K562 (cell line): ENCODE results near the gene FAM222A.

ENCODE experiments used
- HIVEP1 ChIP-seq: fragments of 250-450 bp; sonication (Bioruptor Pico); IDR thresholded peaks from 2 replicates; pipeline ENCODE4 v1.4.0; 2020; ENCODE audit warnings: mild to moderate bottlenecking
- HMG20B ChIP-seq: fragments of 250-450 bp; sonication (Bioruptor Pico); IDR thresholded peaks from 2 replicates; pipeline ENCODE4 v1.5.0; 2021; ENCODE audit warnings: mild to moderate bottlenecking
- JUNB ChIP-seq: fragments of 450-650 bp; formaldehyde crosslinking; conservative IDR thresholded peaks from 2 replicates; pipeline ENCODE4 v1.4.0; 2020; ENCODE audit warnings: mild to moderate bottlenecking
- MAZ ChIP-seq, 2 experiments: fragments of 450-650 bp in 1 of 2; sonication (generic) in 1 of 2; formaldehyde crosslinking; IDR thresholded peaks in 1 of 2; conservative IDR thresholded peaks in 1 of 2; 2 replicates each; pipeline versions ENCODE4 v1.4.0 to v1.5.0; 2020; ENCODE audit warnings: mild to moderate bottlenecking in 1 of 2, missing genetic modification reagents in 1 of 2
- NR4A1 ChIP-seq, 2 experiments: fragments of 250-450 bp in 1 of 2; fragments of 450-650 bp in 1 of 2; sonication (Bioruptor Pico) in 1 of 2; IDR thresholded peaks; 2 replicates each; pipeline versions ENCODE4 v1.4.0 to v1.6.1; 2016 to 2020; ENCODE audit warnings: mild to moderate bottlenecking in 2 of 2, missing compliant biosample characterization in 1 of 2, missing genetic modification characterization in 1 of 2, moderate library complexity in 1 of 2
- POLR2A ChIP-seq: fragments of 450-650 bp; conservative IDR thresholded peaks from 2 replicates; pipeline ENCODE4 v1.6.1; 2016
- RAD21 ChIP-seq, 2 experiments: fragments of 250-450 bp in 1 of 2; fragments of 450-650 bp in 1 of 2; sonication (Bioruptor Pico) in 1 of 2; formaldehyde crosslinking in 1 of 2; IDR thresholded peaks in 1 of 2; conservative IDR thresholded peaks in 1 of 2; 2 replicates each; pipeline versions ENCODE4 v1.4.0 to v1.8.0; 2020 to 2022; ENCODE audit warnings: mild to moderate bottlenecking in 2 of 2, moderate library complexity in 1 of 2
- YBX1 ChIP-seq: fragments of 450-650 bp; IDR thresholded peaks from 2 replicates; pipeline ENCODE4 v1.7.1; 2016; ENCODE audit warnings: mild to moderate bottlenecking
- ZC3H11A ChIP-seq: IDR thresholded peaks from 2 replicates; pipeline ENCODE4 v1.6.1; 2012; ENCODE audit warnings: low read depth, low read length, improper control_type of control experiment
- ZNF644 ChIP-seq: fragments of 200-800 bp; sonication (Bioruptor generic); IDR thresholded peaks from 2 replicates; pipeline ENCODE4 v1.6.1; 2016; ENCODE audit warnings: low read depth, missing genetic modification characterization, missing compliant biosample characterization
- TF ChIP-seq, protein P1 (sequence below): fragments of 250-450 bp; sonication (Bioruptor Pico); IDR thresholded peaks from 2 replicates; pipeline ENCODE4 v1.5.0; 2020; ENCODE audit warnings: mild to moderate bottlenecking, borderline replicate concordance
- TF ChIP-seq, protein P2 (sequence below): fragments of 250-450 bp; sonication (Bioruptor Pico); IDR thresholded peaks from 2 replicates; pipeline ENCODE4 v1.8.0; 2021; ENCODE audit warnings: moderate library complexity, mild to moderate bottlenecking, inconsistent platforms
- TF ChIP-seq, protein P3 (sequence below), 3 experiments: IDR thresholded peaks in 2 of 3; conservative IDR thresholded peaks in 1 of 3; 2 replicates each; pipeline ENCODE4 v1.5.1; 2011 to 2012; ENCODE audit warnings: low read length in 3 of 3, mild to moderate bottlenecking in 3 of 3, control low read depth in 2 of 3, improper control_type of control experiment in 1 of 3, inconsistent platforms in 1 of 3, low read depth in 1 of 3, mixed read lengths in 1 of 3, moderate library complexity in 1 of 3; ENCODE audit not compliant: insufficient read depth in 2 of 3
- TF ChIP-seq, protein P4 (sequence below): fragments of 250-450 bp; sonication (Bioruptor Pico); IDR thresholded peaks from 2 replicates; pipeline ENCODE4 v1.5.1; 2021; ENCODE audit warnings: mild to moderate bottlenecking

DNA sequence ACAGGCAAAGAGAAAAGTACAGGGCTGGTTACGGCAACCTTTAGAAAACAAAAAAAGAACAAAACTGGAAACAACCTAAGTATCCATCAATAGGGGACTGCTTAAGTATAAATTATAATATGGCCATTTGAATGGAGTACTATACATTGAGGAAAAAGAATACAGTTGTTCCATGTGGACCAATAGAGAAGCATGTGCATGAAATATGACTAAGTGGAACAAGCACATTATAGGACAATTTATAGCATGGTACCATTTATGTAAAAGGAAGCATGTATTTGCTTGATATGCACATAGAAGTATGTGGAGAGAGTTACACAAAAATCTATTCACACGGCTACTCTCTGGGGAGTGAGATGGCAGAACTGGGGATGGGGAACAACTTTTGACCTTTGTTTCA lies 49.2 kb upstream of the FAM222A start:
- TF ChIP-seq JUNB (CRISPR knock-in tag) (no peak), POLR2A (no peak), ZC3H11A (no peak), HMG20B (CRISPR knock-in tag) (no peak), MAZ (CRISPR knock-in tag; conservative IDR thresholded peaks at IDR 0.05 in 1 of 2, IDR thresholded peaks at IDR 0.05 in 1 of 2) (no peak), NR4A1 (CRISPR knock-in tag; IDR thresholded peaks at IDR 0.05) (no peak), NR4A1 (tag; IDR thresholded peaks at IDR 0.05) (no peak), ZNF644 (tag) (no peak), HIVEP1 (no peak), RAD21 (CRISPR knock-in tag; conservative IDR thresholded peaks at IDR 0.05 in 1 of 2, IDR thresholded peaks at IDR 0.05 in 1 of 2) (no peak), YBX1 (no peak)
- TF ChIP-seq, protein P1, sequence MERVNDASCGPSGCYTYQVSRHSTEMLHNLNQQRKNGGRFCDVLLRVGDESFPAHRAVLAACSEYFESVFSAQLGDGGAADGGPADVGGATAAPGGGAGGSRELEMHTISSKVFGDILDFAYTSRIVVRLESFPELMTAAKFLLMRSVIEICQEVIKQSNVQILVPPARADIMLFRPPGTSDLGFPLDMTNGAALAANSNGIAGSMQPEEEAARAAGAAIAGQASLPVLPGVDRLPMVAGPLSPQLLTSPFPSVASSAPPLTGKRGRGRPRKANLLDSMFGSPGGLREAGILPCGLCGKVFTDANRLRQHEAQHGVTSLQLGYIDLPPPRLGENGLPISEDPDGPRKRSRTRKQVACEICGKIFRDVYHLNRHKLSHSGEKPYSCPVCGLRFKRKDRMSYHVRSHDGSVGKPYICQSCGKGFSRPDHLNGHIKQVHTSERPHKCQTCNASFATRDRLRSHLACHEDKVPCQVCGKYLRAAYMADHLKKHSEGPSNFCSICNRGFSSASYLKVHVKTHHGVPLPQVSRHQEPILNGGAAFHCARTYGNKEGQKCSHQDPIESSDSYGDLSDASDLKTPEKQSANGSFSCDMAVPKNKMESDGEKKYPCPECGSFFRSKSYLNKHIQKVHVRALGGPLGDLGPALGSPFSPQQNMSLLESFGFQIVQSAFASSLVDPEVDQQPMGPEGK (CRISPR knock-in tag): no peak
- TF ChIP-seq, protein P2, sequence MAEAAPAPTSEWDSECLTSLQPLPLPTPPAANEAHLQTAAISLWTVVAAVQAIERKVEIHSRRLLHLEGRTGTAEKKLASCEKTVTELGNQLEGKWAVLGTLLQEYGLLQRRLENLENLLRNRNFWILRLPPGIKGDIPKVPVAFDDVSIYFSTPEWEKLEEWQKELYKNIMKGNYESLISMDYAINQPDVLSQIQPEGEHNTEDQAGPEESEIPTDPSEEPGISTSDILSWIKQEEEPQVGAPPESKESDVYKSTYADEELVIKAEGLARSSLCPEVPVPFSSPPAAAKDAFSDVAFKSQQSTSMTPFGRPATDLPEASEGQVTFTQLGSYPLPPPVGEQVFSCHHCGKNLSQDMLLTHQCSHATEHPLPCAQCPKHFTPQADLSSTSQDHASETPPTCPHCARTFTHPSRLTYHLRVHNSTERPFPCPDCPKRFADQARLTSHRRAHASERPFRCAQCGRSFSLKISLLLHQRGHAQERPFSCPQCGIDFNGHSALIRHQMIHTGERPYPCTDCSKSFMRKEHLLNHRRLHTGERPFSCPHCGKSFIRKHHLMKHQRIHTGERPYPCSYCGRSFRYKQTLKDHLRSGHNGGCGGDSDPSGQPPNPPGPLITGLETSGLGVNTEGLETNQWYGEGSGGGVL: no peak
- TF ChIP-seq, protein P3, sequence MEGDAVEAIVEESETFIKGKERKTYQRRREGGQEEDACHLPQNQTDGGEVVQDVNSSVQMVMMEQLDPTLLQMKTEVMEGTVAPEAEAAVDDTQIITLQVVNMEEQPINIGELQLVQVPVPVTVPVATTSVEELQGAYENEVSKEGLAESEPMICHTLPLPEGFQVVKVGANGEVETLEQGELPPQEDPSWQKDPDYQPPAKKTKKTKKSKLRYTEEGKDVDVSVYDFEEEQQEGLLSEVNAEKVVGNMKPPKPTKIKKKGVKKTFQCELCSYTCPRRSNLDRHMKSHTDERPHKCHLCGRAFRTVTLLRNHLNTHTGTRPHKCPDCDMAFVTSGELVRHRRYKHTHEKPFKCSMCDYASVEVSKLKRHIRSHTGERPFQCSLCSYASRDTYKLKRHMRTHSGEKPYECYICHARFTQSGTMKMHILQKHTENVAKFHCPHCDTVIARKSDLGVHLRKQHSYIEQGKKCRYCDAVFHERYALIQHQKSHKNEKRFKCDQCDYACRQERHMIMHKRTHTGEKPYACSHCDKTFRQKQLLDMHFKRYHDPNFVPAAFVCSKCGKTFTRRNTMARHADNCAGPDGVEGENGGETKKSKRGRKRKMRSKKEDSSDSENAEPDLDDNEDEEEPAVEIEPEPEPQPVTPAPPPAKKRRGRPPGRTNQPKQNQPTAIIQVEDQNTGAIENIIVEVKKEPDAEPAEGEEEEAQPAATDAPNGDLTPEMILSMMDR (IDR thresholded peaks at IDR 0.05 in 2 of 3, conservative IDR thresholded peaks at IDR 0.05 in 1 of 3; ENCODE audit: insufficient read depth in 2 of 3, low read depth in 1 of 3, low read length in 3 of 3): no peak
- TF ChIP-seq, protein P4, sequence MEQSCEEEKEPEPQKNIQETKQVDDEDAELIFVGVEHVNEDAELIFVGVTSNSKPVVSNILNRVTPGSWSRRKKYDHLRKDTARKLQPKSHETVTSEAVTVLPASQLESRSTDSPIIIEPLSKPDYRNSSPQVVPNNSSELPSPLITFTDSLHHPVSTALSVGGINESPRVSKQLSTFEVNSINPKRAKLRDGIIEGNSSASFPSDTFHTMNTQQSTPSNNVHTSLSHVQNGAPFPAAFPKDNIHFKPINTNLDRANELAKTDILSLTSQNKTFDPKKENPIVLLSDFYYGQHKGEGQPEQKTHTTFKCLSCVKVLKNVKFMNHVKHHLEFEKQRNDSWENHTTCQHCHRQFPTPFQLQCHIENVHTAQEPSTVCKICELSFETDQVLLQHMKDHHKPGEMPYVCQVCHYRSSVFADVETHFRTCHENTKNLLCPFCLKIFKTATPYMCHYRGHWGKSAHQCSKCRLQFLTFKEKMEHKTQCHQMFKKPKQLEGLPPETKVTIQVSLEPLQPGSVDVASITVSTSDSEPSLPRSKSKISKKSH (CRISPR knock-in tag): no peak
